Measurements from ENCODE around the gene CCR9.

GRCh38 chr3:45950131-45950530, 63.8 kb downstream of the CCR9 start:
- TF ChIP-seq POLR2AphosphoS5 (IDR thresholded peaks at IDR 0.05): no peak
- TF ChIP-seq CTCF (IDR thresholded peaks at IDR 0.05): no peak

All from breast epithelium (tissue), 3 donors.